Panc1 (cell line): ENCODE results near the gene ATP11A. TPM values are rescaled to one million over a fixed set of nuclear protein-coding genes. Genes with fewer than 3 reads are reported as not detected.

Experiments used
- ATAC-seq: fragments of 200-7000 bp; cut with Tn5 transposase; 2 replicates; pipeline ENCODE4 v1.9.1; 2020; ENCODE audit warnings: mild to moderate bottlenecking, moderate library complexity
- BruUV-seq: library from RNA; stranded (reverse); fragments of 400-500 nt; replicated peaks from 2 replicates; lab custom pipeline; 2021; lab: Mats Ljungman, UMichigan
- CTCF ChIA-PET: fragments of 300-600 bp; sonication (Branson Sonifier 250); formaldehyde crosslinking; loops from one replicate; lab custom pipeline; 2022; ENCODE audit warnings: antibody characterized with exemption; lab: Charles Lee
- POLR2A ChIA-PET: fragments of 300-600 bp; sonication (Branson Sonifier 250); formaldehyde crosslinking; loops from one replicate; lab custom pipeline; 2022; ENCODE audit warnings: antibody characterized with exemption; lab: Charles Lee
- DNase-seq: peaks from one replicate; pipeline ENCODE4 v3.0.0-alpha.2; 2010; ENCODE audit warnings: low read depth, low spot score
- H3K27ac ChIP-seq: 2 replicates; pipeline ENCODE4 v1.5.1; 2011; ENCODE audit warnings: mild to moderate bottlenecking, low read length, inconsistent platforms
- H3K27me3 ChIP-seq: fragments of 200-500 bp; sonication (Bioruptor generic); 2 replicates; pipeline ENCODE4 v1.6.0; 2014; ENCODE audit warnings: low read length, inconsistent platforms; ENCODE audit not compliant: control insufficient read depth, insufficient read depth
- H3K36me3 ChIP-seq: fragments of 200-500 bp; sonication (Bioruptor generic); 2 replicates; pipeline ENCODE4 v1.5.1; 2014; ENCODE audit warnings: inconsistent platforms, mild to moderate bottlenecking, low read length, moderate library complexity; ENCODE audit not compliant: control insufficient read depth, insufficient read depth
- H3K4me1 ChIP-seq: 2 replicates; pipeline ENCODE4 v1.5.1; 2011; ENCODE audit warnings: inconsistent platforms, mild to moderate bottlenecking, low read length, moderate library complexity; ENCODE audit not compliant: control insufficient read depth, insufficient read depth
- H3K4me3 ChIP-seq, 2 experiments: 2 replicates each; pipeline ENCODE4 v1.5.1; 2011 to 2012; ENCODE audit warnings: low read depth in 2 of 2, low read length in 2 of 2, mild to moderate bottlenecking in 2 of 2, inconsistent platforms in 1 of 2, moderate library complexity in 1 of 2
- H3K9me3 ChIP-seq: fragments of 200-500 bp; sonication (Bioruptor generic); 2 replicates; pipeline ENCODE4 v1.5.1; 2014; ENCODE audit warnings: low read depth, mild to moderate bottlenecking, inconsistent platforms, low read length, moderate library complexity; ENCODE audit not compliant: control insufficient read depth, insufficient read depth
- CTCF ChIP-seq: fragments of 450-650 bp; IDR thresholded peaks from 2 replicates; pipeline ENCODE4 v1.5.1; 2017; ENCODE audit warnings: mild to moderate bottlenecking
- POLR2AphosphoS5 ChIP-seq: IDR thresholded peaks from 2 replicates; pipeline ENCODE4 v1.6.1; 2012; ENCODE audit warnings: mild to moderate bottlenecking, low read depth, low read length, moderate library complexity
- SIN3A ChIP-seq: IDR thresholded peaks from 2 replicates; pipeline ENCODE4 v1.6.1; 2012; ENCODE audit warnings: low read depth, mild to moderate bottlenecking, low read length, moderate library complexity, borderline replicate concordance; ENCODE audit not compliant: insufficient read depth
- TCF7L2 ChIP-seq: IDR thresholded peaks from 2 replicates; pipeline ENCODE4 v1.6.1; 2011; ENCODE audit warnings: mild to moderate bottlenecking, low read depth, low read length, inconsistent platforms
- in situ Hi-C: cut with HindIII; loops from 2 replicates; pipeline ENCODE4 v1.10.0; 2016; ENCODE audit warnings: low sequenced_read_pairs, low pct_unique_long_range_greater_than_20kb
- intact Hi-C: fragments of 100-400 bp; cut with micrococcal nuclease; formaldehyde crosslinking; loops from one replicate; pipeline ENCODE4 v1.10.0; 2022; ENCODE audit not compliant: unreplicated experiment
- total RNA-seq: library from RNA; stranded (reverse); gene quantifications from one replicate; pipeline ENCODE4 v1.2.1, GENCODE V29; 2021; ENCODE audit not compliant: unreplicated experiment
- TF ChIP-seq, protein P1 (sequence below), 2 experiments: IDR thresholded peaks; 2 replicates each; pipeline ENCODE4 v1.6.1; 2011 to 2012; ENCODE audit warnings: low read depth in 2 of 2, control low read depth in 1 of 2, low read length in 1 of 2, mild to moderate bottlenecking in 1 of 2, moderate library complexity in 1 of 2; ENCODE audit not compliant: insufficient read depth in 1 of 2

ATP11A gene
- total RNA-seq, 1 experiment from 2014 or later, result 85.8 TPM

DNA sequence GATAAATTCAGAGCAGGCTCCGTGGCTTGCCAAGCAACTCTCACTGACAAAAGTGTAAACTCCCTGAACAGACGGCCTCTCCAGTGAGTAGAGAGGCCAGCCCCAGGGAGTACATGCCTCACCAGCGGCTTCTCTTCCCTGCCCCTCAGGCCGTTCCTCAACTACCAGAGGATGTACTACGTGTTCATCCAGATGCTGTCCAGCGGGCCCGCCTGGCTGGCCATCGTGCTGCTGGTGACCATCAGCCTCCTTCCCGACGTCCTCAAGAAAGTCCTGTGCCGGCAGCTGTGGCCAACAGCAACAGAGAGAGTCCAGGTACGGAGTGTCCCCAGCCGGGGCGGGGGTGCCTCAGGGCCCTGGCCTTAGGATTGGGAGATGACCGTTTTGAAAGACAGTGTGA, 185.8 kb downstream of the ATP11A start:
- no peak overlapping the region for H3K27ac ChIP-seq
- CTCF ChIA-PET, result no interaction called here
- intact Hi-C loops, result loop anchor here (10.0 kb wide), 1 partner anchor 231 kb away; no protein-coding TSS in a partner anchor
- H3K4me3 ChIP-seq, result no peak overlapping the region
- no TSS peak for BruUV-seq
- DNase-seq, result no peak
- TF ChIP-seq CTCF, result no peak
- no peak for TF ChIP-seq SIN3A
- TF ChIP-seq, protein P1, sequence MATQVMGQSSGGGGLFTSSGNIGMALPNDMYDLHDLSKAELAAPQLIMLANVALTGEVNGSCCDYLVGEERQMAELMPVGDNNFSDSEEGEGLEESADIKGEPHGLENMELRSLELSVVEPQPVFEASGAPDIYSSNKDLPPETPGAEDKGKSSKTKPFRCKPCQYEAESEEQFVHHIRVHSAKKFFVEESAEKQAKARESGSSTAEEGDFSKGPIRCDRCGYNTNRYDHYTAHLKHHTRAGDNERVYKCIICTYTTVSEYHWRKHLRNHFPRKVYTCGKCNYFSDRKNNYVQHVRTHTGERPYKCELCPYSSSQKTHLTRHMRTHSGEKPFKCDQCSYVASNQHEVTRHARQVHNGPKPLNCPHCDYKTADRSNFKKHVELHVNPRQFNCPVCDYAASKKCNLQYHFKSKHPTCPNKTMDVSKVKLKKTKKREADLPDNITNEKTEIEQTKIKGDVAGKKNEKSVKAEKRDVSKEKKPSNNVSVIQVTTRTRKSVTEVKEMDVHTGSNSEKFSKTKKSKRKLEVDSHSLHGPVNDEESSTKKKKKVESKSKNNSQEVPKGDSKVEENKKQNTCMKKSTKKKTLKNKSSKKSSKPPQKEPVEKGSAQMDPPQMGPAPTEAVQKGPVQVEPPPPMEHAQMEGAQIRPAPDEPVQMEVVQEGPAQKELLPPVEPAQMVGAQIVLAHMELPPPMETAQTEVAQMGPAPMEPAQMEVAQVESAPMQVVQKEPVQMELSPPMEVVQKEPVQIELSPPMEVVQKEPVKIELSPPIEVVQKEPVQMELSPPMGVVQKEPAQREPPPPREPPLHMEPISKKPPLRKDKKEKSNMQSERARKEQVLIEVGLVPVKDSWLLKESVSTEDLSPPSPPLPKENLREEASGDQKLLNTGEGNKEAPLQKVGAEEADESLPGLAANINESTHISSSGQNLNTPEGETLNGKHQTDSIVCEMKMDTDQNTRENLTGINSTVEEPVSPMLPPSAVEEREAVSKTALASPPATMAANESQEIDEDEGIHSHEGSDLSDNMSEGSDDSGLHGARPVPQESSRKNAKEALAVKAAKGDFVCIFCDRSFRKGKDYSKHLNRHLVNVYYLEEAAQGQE (IDR thresholded peaks at IDR 0.05; ENCODE audit: insufficient read depth in 1 of 2, low read depth in 2 of 2, low read length in 1 of 2), result no peak
- TF ChIP-seq TCF7L2, result no peak
- TF ChIP-seq POLR2AphosphoS5, result no peak
- H3K4me1 ChIP-seq, result no peaks in the 10 kb centered on the region
- ATAC-seq, result no peak
- POLR2A ChIA-PET, result no interaction called here
- H3K27me3 ChIP-seq, result no peaks in the 10 kb centered on the region
- no peaks in the 10 kb centered on the region for H3K36me3 ChIP-seq
- H3K9me3 ChIP-seq, result no peaks in the 10 kb centered on the region
- in situ Hi-C loops, result no loop called here

- in situ Hi-C loops, result no loop called here
These were observed 186.6 kb downstream of the ATP11A start for GRCh38 chr13:112876305-112877000.

More at GRCh38 chr13:112876305-112877000, 186.6 kb downstream of the ATP11A start:
- ChIA-PET POLR2A (no interaction called here), CTCF (no interaction called here)
- no peak for TF ChIP-seq POLR2AphosphoS5
- no peak for TF ChIP-seq SIN3A
- no peak for TF ChIP-seq TCF7L2
- no peak for TF ChIP-seq CTCF
- TF ChIP-seq, protein P1 (IDR thresholded peaks at IDR 0.05; ENCODE audit: insufficient read depth in 1 of 2, low read depth in 2 of 2, low read length in 1 of 2), result no peak
- no peaks in the 10 kb centered on the region for H3K4me1 ChIP-seq
- intact Hi-C loops, result loop anchor here (10.0 kb wide), 1 partner anchor 232 kb away; no protein-coding TSS in a partner anchor
- DNase-seq (no peak), ATAC-seq (no peak)
- H3K4me3 ChIP-seq, result no peak overlapping the region
- H3K27me3 ChIP-seq, result no peaks in the 10 kb centered on the region
- no TSS peak for BruUV-seq
- no peak overlapping the region for H3K27ac ChIP-seq
- H3K36me3 ChIP-seq, result no peaks in the 10 kb centered on the region
- H3K9me3 ChIP-seq, result no peaks in the 10 kb centered on the region
